ENCODE measurements around the gene ZZZ3.

DNA sequence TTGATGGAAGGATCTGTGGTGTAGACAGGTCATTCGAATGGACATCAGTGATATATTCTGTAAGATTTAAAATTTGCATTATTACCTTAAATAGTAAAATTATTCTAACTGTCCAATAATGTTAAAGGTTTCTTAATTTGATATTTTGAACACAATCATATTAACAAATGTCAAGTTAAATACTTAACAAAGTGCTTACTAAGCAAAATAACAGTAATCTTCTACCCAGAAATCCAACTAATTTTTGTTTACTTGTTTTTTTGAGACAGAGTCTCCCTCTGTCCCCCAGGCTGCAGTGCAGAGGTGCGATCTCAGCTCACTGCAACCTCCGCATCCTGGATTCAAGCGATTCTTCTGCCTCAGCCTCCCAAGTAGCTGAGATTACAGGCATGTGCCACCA is 43.2 kb upstream of the ZZZ3 start:
- TF ChIP-seq, protein P1, sequence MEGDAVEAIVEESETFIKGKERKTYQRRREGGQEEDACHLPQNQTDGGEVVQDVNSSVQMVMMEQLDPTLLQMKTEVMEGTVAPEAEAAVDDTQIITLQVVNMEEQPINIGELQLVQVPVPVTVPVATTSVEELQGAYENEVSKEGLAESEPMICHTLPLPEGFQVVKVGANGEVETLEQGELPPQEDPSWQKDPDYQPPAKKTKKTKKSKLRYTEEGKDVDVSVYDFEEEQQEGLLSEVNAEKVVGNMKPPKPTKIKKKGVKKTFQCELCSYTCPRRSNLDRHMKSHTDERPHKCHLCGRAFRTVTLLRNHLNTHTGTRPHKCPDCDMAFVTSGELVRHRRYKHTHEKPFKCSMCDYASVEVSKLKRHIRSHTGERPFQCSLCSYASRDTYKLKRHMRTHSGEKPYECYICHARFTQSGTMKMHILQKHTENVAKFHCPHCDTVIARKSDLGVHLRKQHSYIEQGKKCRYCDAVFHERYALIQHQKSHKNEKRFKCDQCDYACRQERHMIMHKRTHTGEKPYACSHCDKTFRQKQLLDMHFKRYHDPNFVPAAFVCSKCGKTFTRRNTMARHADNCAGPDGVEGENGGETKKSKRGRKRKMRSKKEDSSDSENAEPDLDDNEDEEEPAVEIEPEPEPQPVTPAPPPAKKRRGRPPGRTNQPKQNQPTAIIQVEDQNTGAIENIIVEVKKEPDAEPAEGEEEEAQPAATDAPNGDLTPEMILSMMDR (IDR thresholded peaks at IDR 0.05), result no peak
- TF ChIP-seq POLR2A (IDR thresholded peaks at IDR 0.05), result no peak
